ENCODE measurements around the gene PRRG1.

GRCh38 chrX:37445182-37445581, 96.0 kb downstream of the PRRG1 start:
- no peak for TF ChIP-seq ZNF292 (CRISPR knock-in tag; IDR thresholded peaks at IDR 0.05; ENCODE audit: borderline replicate concordance, low read depth)
- TF ChIP-seq NFATC3 (CRISPR knock-in tag; IDR thresholded peaks at IDR 0.05), result no peak
- no peak for TF ChIP-seq EZH2 (conservative IDR thresholded peaks at IDR 0.05; ENCODE audit: low read depth, low read length)
- no peak for TF ChIP-seq EP300 (IDR thresholded peaks at IDR 0.05; ENCODE audit: low read depth in 2 of 2, low read length in 2 of 2)
- no peak for TF ChIP-seq EP300 (CRISPR knock-in tag; IDR thresholded peaks at IDR 0.05; ENCODE audit: borderline replicate concordance)
- no peak for TF ChIP-seq MXD4 (CRISPR knock-in tag; IDR thresholded peaks at IDR 0.05)
- TF ChIP-seq MXD1 (CRISPR knock-in tag; IDR thresholded peaks at IDR 0.05), result no peak
- no peak for TF ChIP-seq ZNF331 (CRISPR knock-in tag; IDR thresholded peaks at IDR 0.05)
- no peak for TF ChIP-seq REST (IDR thresholded peaks at IDR 0.05; ENCODE audit: borderline replicate concordance in 1 of 2, low read depth in 1 of 2, low read length in 2 of 2)

Measured in HepG2 (cell line).